Activated naive CD4-positive, alpha-beta T cell treated with anti-CD3 and anti-CD28 coated beads, Interleukin-2, amount 50 U/mL, for 72 hours (primary cell): ENCODE data around the gene MIF4GD. TPM values are rescaled to one million over a fixed set of nuclear protein-coding genes. Genes with fewer than 3 reads are reported as not detected.

ENCODE experiments used
- ATAC-seq, 2 donors: fragments of 150-1000 bp; cut with Tn5 transposase; 2 replicates each; pipeline ENCODE4 v1.10.0; 2021; ENCODE audit warnings: mild to moderate bottlenecking in 2 of 2, moderate library complexity in 2 of 2
- DNase-seq, 2 donors: peaks; one replicate each; pipeline ENCODE4 v3.0.0; 2021 to 2022; ENCODE audit warnings: low spot score in 2 of 2
- H3K27ac Mint-ChIP-seq, 2 donors: one replicate each; pipeline ENCODE4 v1.8.0; 2022; ENCODE audit warnings: mild to moderate bottlenecking in 2 of 2, mixed read lengths in 2 of 2
- H3K36me3 Mint-ChIP-seq, 2 donors: one replicate each; pipeline ENCODE4 v1.8.0; 2022; ENCODE audit warnings: mixed read lengths in 2 of 2
- H3K9me3 Mint-ChIP-seq, 2 donors: one replicate each; pipeline ENCODE4 v1.8.0; 2022; ENCODE audit warnings: mixed read lengths in 2 of 2
- total RNA-seq, 2 donors: library from RNA; stranded (reverse); gene quantifications; one replicate each; pipeline ENCODE4 v1.2.3, GENCODE V29; 2022

The MIF4GD gene, protein sequence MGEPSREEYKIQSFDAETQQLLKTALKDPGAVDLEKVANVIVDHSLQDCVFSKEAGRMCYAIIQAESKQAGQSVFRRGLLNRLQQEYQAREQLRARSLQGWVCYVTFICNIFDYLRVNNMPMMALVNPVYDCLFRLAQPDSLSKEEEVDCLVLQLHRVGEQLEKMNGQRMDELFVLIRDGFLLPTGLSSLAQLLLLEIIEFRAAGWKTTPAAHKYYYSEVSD
- 10 to 100 TPM; 33.4 to 37.8 TPM for total RNA-seq

DNA sequence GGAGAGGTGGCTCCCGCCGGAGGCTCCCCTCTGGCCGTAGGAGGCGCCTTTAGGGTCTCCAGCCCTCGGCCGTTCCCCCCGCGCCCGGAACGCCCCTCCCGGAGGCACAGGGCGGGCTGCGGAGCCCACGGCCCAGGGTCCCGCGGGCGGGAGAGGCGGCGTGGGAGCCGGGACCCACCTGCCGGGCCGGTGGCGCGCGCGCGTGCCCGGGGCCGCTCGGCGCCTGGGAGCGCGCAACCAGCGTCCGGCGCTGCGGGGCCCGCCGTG is at the start of gene MIF4GD:
TSS of gene MIF4GD (minus strand) at position 266 of the 267 bp plus-strand sequence. CDS start 1,036 bp downstream, outside the sequence.
- peaks cover 9 to 26% of the 10 kb centered on the region in 2 donors for H3K36me3 Mint-ChIP-seq
- peak within 1 kb of the TSS; percentile 91 to 96 for H3K27ac Mint-ChIP-seq
- DNase-seq = no peak
- peak in 1 of 2 donors; percentile 46 for ATAC-seq
- no peaks in the 10 kb centered on the region for H3K9me3 Mint-ChIP-seq

DNA sequence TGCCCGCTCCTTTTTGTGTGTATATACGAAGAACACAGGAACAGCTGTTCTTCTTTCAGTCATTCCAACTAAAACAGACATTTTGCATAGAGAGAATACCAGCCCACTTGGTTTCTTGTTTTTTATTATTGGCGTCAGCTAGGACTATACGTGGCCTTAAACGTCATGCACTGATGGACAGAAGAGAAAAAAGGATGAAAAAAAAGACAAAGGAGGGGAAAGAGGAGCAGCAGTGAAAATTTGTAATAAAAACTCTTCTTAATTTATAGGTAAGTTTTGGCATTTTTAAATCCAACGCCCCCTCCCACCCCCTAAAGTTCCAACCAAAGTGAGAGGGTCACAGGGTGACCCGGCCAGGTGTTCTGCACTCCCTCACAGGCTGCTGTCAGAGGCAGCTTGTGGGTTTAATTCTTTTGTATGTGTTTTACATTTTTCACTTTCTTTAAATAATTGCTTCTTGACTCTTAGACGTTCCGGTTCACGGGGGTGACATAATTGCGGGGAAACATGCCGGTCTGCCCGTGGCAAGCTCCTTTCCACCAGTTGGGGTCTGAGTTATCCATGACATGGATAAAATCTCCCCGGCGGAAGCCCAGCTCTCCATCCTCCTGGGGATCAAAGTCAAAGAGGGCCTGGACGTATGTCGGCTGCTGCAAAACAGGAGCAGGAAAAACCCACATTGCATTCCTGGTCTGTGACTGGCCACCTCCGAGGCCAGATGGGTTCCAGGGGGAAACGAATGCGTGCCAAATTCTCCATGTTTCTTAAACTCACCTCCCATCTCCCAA is 49.1 kb upstream of the MIF4GD start:
- DNase-seq = no peak
- no peaks in the 10 kb centered on the region for H3K9me3 Mint-ChIP-seq
- ATAC-seq = no peak
- H3K27ac Mint-ChIP-seq = peak overlapping the region in 1 of 2 donors; percentile 65
- H3K36me3 Mint-ChIP-seq = no peaks in the 10 kb centered on the region

DNA sequence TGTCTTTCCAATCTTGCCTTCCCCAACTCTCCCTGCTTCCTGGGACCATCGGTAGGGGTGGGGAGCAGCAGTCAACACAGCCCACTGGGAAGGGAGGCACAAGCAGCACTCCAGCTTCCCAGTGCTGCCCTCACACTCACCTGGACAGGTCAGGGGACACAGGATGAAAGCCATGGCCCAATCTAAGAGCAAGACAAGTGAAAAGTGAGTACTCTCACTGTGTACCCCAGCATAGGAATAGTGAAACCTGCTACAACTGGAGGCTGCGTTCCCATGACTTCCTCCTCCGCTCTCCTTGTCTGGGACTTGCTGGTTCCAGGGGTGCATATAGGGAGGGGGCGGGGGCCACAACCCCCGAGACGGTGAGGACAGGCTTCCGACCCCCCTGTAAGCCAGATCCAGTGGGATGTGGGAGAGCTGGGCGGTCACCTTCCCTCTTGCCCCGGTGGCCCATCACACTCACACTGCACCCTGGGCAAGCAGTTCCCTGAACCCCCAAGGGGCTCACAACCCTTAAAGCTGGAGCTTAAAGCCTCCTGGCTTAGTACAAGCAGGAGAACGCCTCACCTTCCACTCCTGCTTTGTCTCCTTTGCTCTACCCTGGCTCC is 47.7 kb upstream of the MIF4GD start:
- peak overlapping the region; percentile 82 to 87 for H3K27ac Mint-ChIP-seq
- DNase-seq (no peak), ATAC-seq (no peak)
- no peaks in the 10 kb centered on the region for H3K36me3 Mint-ChIP-seq
- no peaks in the 10 kb centered on the region for H3K9me3 Mint-ChIP-seq

DNA sequence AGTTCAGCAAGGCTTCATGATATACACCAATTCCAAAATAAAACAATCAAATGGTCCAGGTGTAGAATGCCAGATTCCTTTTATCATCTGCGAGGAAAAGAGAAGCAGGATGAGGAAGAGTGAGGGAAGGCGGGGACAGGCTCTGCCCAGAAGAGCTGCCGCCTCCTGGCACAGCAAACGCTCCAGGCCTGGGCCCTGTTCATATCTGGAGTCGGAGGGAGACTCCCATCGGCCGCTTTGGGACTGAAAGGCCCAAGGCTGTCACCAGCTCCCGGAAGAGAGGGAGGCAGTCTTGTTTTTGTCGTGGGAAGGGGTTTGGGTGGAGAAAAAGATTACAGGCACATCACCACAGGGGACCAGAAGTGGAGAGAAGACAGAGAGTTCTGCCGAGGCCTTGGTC is 47.2 kb upstream of the MIF4GD start:
- Mint-ChIP-seq H3K36me3 (no peaks in the 10 kb centered on the region), H3K9me3 (no peaks in the 10 kb centered on the region), H3K27ac (peak overlapping the region; percentile 82 to 87)
- DNase-seq = no peak
- no peak for ATAC-seq

DNA sequence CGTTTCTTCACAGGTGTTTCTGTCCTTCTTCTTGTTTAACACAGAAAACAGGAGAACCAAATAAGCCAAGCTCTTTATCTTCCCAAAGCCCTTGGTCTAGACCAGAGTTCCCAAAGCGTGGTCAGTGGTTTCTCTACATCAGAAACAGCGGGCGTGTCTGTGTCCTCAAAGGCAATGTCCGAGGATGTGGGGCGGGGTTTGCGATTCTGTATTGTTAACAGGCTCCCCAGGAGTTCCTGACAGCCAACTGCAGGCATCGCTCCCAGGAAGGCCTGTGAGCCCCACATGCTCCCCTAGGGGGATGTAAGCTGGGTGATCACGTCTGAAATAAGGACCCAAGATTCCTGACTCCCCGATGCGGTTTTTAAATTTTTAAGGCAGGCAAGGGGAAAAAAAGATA is 46.6 kb upstream of the MIF4GD start:
- H3K27ac Mint-ChIP-seq = peak overlapping the region; percentile 82 to 87
- no peak for ATAC-seq

DNA sequence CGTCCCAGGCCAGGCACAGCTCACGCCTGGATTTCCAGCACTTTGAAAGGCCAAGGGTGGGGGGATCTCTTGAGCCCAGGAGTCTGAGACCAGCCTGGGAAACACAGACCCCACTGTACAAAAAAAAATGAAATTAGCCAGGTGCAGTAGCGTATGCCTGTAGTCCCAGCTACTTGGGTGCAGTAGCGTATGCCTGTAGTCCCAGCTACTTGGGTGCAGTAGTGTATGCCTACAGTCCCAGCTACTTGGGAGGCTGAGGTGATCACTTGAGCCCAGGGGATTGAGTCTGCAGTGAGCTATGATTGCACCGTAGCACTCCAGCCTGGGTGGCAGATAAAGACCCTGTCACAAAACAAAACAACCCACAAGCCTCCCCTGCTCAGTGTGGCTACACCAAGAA is 45.2 kb upstream of the MIF4GD start:
- DNase-seq (no peak), ATAC-seq (peak; percentile 17 to 30)
- no peaks in the 10 kb centered on the region for H3K9me3 Mint-ChIP-seq
- H3K36me3 Mint-ChIP-seq = no peaks in the 10 kb centered on the region
- peak overlapping the region in 1 of 2 donors; percentile 60 for H3K27ac Mint-ChIP-seq

More for the DNA sequence above, 46.6 kb upstream of the MIF4GD start:
- DNase-seq = no peak
- Mint-ChIP-seq H3K36me3 (no peaks in the 10 kb centered on the region), H3K9me3 (no peaks in the 10 kb centered on the region)

DNA sequence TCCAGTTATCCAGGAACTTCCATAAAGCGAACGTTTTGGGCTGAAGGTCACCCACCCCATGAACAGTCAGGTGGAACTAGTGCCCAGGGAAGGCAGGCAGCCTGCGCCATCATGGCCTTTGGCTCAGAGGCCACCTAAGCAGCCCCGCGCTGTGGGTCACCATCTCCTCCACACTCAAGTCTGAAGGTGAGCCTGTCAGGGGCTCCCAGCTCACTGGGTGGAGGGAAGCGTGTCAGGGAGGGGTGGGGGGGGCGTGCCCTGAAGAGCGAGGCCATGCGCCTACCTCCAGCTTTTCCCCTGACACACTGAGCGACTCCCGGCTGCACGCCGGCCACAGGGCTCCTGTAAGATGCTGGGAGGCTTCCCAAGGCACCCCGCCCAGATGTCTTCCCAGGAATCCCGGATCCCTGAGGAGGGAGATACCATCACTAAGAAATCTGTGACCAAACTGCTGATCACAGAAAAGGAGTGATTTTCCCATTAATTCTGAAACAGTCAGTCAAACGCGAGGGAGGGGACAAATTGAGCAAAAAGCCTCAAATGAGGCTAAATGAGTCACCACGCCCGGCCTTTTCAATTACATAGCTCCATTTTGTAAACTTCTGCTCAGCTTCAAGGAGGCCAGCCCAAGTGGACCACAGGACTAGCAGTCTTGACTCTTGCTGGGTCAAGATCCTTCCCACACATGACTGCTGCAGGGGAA is 44.7 kb upstream of the MIF4GD start:
- DNase-seq = no peak
- Mint-ChIP-seq H3K27ac (peak overlapping the region in 1 of 2 donors; percentile 60), H3K9me3 (no peaks in the 10 kb centered on the region)

DNA sequence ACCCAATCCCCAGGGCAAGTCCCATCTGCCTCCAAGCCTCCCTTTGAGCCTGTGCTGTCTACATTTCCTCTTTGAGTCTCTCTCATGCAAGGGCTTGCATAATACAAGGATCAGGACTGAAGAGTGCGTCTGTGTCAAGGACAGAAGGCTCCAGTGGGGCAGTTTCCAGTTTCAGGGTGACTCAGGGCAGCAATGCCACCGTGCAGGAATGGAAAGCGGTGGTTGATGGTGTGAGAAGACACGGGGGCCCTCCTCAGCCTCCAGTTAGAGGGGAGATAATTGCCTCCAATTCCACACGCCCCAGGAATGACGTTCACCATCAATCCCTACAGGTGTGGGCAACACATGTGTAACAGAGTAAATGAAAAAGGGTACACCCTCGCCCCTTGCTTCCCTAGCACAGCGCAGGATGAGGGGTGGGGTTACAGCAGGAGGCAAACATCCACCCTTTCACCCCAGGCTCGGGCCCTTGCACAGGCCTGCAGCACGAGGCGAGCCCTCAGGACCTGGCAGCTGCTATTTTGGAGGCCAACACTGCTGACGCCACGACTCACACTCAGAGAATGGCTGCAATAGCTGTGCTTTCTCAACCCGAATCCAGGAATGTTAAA is 43.0 kb upstream of the MIF4GD start:
- Mint-ChIP-seq H3K36me3 (no peaks in the 10 kb centered on the region), H3K27ac (peak overlapping the region; percentile 46 to 52), H3K9me3 (no peaks in the 10 kb centered on the region)
- DNase-seq = no peak
- ATAC-seq = peak; percentile 20 to 37

More for the DNA sequence above, 44.7 kb upstream of the MIF4GD start:
- no peaks in the 10 kb centered on the region for H3K36me3 Mint-ChIP-seq
- ATAC-seq = peak; percentile 55 to 66

DNA sequence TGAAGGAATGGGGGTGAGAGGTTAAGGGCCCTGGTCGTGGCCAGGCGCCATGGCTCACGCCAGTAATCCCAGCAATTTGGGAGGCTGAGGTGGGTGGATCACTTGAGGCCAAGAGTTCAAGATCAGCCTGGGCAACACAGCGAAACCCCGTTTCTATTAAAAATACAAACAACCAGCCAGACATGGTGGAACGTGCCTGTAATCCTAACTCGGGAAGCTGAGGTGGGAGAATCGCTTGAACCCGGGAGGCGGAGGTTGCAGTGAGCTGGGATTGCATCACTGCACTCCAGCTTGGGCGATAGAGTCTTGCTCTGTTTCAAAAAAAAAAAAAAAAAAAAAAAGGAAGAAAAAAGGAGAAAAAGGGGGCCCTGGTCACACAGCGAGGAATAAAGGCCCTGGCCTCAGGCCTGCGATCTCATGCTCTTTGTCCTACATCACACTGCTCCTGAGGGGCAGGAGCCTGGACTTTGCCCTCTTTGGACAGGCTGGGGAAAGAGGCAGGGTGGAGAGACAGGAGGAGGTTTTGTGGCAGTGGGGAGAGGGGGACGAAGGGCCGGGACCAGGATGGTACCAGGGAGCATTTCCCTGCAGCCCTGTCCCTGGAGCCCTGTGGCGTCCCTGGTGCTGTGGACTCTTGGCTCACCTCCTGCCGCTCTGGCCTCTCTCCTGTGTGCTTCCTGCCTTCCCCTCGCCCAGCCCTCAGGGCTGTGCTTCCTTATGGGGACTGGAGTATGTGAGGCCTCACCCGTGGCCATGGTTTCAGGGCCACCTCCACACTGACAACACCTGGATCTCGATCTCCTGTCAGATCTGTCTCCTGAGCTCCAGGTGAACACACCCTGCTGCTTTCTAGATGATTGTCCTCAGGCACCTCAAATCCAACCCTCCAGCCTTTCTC is 38.0 kb upstream of the MIF4GD start:
- peak overlapping the region; percentile 48 to 61 for H3K27ac Mint-ChIP-seq
- peak in 1 of 2 donors; percentile 36 for ATAC-seq

DNA sequence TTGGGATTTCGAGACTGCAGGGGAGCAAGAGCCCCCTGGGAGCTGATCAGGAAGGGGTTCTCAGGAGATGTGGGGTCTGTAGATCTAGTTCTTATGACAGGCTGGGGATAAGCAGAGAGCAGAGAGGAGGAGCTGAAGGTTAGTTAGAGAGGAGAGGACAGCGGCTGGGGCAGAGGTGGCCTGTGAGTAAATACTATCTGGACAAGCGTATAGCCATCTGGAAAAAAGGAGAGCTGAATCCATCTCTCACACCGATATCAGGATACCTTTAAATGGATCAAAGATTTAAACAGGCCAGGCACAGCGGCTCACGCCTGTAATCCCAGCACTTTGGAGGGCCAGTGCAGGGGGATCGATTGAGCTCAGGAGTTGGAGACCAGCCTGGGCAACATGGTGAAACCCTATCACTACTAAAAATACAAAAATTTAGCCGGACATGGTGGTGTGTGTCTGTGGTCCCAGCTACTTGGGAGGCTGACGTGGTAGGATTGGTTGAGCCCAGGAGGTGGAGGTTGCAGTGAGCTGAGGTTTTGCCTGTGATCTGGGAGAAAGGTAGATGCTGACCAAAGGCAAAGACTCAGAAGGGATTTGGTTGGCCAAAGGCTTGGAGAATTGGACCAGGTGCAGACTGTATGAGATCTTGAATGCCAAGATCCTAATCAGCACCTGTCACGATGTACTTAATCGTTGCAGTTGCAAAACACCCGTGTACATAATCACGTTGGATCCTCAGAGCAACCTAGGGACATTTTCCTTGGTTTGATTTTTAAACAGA is 37.1 kb upstream of the MIF4GD start:
- no peaks in the 10 kb centered on the region for H3K9me3 Mint-ChIP-seq
- DNase-seq = no peak
- no peaks in the 10 kb centered on the region for H3K36me3 Mint-ChIP-seq
- ATAC-seq = no peak
- peak overlapping the region; percentile 15 to 17 for H3K27ac Mint-ChIP-seq

More for the DNA sequence above, 38.0 kb upstream of the MIF4GD start:
- no peaks in the 10 kb centered on the region for H3K36me3 Mint-ChIP-seq
- no peaks in the 10 kb centered on the region for H3K9me3 Mint-ChIP-seq
- DNase-seq = no peak

DNA sequence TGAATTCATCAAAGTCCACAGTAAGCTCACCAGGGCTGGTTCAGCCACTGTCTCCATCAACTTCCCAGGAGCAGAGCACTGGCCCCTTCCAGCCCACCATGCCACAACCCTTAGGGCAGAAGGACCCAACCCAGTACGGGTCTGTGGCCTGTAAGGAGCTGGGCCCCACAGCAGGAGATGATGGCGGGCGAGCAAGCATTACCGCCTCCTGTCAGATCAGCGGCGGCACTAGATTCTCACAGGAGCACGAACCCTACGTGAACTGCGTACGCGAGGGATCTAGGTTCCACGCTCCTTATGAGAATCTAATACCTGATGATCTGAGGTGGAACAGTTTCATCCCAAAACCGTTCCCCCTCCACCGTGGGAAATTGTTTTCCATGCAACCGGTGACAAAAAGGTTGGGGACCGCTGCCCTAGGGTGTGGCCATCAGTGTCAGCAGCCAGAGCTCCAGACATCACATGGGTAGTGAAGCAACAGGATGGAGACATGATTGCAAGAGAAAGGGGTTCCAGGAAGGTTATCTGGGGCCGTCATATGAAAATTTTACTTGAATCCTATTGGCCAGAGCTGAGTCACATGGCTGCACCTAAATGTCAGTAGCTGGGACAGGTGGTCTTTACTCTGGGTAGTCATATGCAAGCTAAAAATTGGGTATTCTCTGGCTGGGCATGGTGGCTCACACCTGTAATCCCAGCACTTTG is 30.6 kb upstream of the MIF4GD start:
- H3K27ac Mint-ChIP-seq = no peak overlapping the region
- H3K9me3 Mint-ChIP-seq = no peaks in the 10 kb centered on the region
- DNase-seq (no peak), ATAC-seq (no peak)
- H3K36me3 Mint-ChIP-seq = no peaks in the 10 kb centered on the region

DNA sequence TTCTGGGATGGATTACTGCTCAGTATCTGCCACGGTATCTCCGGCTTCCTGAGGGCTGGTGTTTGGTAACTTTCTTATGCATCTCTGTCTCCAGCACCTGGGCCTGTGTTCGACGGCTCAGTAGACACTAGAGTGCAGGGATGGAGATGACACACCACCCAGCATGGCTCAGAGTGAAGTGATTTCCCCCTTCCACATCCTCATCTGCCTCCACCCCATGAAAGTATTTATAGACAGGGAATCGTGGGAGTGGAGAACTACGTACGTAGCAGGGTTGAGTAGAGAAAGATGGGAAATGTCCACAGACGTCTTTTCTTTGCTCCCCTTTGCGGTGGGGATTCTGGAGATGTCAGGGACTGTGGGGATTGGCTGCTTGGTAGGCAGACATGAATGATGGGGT is 30.0 kb upstream of the MIF4GD start:
- Mint-ChIP-seq H3K36me3 (no peaks in the 10 kb centered on the region), H3K9me3 (no peaks in the 10 kb centered on the region), H3K27ac (peak overlapping the region in 1 of 2 donors; percentile 70)
- no peak for DNase-seq
- no peak for ATAC-seq

DNA sequence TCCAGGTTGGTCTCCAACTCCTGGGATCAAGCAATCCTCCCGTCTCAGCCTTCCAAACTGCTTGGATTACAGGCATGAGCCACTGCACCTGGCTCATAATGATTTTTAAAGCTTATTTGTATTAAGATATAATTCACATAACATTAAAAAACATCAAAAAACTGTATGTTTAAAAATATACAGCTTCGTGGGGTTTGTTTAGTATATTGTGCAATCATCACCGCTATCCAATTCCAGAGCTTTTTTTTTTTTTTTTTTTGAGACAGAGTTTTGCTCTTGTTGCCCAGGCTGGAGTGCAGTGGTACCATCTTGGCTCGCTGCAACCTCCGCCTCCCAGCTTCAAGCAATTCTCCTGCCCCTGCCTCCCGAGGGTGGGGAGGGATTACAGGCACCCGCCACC is 29.2 kb upstream of the MIF4GD start:
- H3K36me3 Mint-ChIP-seq = no peaks in the 10 kb centered on the region
- no peaks in the 10 kb centered on the region for H3K9me3 Mint-ChIP-seq
- DNase-seq = no peak
- ATAC-seq = no peak
- H3K27ac Mint-ChIP-seq = no peak overlapping the region

DNA sequence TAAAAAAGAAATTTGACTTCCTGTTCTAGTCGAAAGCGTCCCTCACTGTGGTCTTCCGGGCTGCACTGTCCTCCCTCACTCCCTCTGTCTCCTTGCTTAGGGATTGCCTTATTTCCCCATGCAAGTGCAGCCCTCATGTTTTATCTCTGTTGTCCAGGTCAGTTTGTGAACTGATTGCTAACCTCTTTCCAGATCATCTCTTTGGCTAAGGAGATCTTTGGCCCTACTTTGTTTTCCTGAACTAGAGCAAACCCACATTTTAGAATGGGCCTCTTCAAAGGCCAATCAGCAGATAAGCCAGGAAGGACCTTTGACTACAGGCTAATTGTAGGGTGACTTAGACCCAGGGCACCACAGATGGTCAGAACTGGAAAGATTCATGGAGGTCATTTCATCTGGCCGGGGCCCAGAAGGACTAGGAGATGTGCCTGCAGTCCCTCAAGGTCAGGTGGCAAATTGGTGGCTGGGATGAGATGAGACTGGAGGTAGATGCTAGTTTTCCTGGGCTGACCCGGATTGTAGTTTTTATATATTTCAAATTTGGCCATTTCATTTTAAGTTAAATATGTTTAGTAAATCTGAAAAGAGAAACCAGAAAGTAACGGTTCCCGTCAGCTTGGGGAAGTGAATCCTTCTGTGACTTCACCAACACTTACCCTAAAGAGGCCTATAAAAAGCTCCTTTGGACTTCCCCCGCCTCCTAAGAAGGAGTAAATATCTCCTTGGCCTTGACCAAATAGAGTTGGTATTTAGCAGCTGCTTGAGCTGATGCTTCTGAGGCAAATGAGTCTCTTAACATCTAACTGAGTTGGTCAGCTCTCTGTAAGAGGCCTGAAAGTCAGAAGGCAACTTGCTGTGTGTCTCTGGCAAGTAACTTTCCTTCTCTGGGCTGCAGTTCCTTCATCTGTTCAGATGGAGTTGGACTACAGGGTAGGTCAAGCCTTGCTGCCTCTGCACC is 24.4 kb upstream of the MIF4GD start:
- H3K36me3 Mint-ChIP-seq = no peaks in the 10 kb centered on the region
- H3K27ac Mint-ChIP-seq = peak overlapping the region; percentile 69 to 95
- DNase-seq (peak in 1 of 2 donors; percentile 40), ATAC-seq (peak; percentile 84 to 89)
- H3K9me3 Mint-ChIP-seq = no peaks in the 10 kb centered on the region
